Measurements from ENCODE around the gene HSBP1.

DNA sequence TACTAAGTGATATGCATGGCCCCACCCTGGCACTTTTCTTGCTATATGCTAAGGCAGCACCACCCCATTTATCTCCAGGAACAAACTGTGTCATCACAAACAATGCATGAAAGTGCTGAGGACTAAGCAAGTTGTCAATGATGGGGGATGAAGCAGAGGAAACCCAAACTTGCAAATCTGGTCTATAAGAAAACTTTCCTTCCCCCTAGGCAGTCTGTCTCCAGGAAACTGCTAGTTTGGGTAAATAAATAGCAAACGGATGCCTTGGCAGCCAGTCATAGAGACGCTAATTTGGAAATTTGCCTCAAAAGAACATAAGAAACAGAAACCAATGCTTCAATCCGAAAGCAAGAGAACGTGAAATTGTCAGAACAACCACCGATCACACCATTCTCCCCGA, 5.6 kb upstream of the HSBP1 start:
- TF ChIP-seq, protein P1, sequence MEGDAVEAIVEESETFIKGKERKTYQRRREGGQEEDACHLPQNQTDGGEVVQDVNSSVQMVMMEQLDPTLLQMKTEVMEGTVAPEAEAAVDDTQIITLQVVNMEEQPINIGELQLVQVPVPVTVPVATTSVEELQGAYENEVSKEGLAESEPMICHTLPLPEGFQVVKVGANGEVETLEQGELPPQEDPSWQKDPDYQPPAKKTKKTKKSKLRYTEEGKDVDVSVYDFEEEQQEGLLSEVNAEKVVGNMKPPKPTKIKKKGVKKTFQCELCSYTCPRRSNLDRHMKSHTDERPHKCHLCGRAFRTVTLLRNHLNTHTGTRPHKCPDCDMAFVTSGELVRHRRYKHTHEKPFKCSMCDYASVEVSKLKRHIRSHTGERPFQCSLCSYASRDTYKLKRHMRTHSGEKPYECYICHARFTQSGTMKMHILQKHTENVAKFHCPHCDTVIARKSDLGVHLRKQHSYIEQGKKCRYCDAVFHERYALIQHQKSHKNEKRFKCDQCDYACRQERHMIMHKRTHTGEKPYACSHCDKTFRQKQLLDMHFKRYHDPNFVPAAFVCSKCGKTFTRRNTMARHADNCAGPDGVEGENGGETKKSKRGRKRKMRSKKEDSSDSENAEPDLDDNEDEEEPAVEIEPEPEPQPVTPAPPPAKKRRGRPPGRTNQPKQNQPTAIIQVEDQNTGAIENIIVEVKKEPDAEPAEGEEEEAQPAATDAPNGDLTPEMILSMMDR (IDR thresholded peaks at IDR 0.05) = no peak
- no peak for TF ChIP-seq POLR2A (IDR thresholded peaks at IDR 0.05)

All from heart left ventricle (tissue), 13 donors.